ENCODE data around the gene THRAP3.

- TF ChIP-seq ZNF121 (CRISPR knock-in tag; IDR thresholded peaks at IDR 0.05): no peak
- TF ChIP-seq CTCF (IDR thresholded peaks at IDR 0.05): no peak
- TF ChIP-seq, protein P1, sequence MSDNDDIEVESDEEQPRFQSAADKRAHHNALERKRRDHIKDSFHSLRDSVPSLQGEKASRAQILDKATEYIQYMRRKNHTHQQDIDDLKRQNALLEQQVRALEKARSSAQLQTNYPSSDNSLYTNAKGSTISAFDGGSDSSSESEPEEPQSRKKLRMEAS (CRISPR knock-in tag; IDR thresholded peaks at IDR 0.05): no peak
- no peak for TF ChIP-seq NFE2L1 (CRISPR knock-in tag; IDR thresholded peaks at IDR 0.05)
- TF ChIP-seq STAT6 (CRISPR knock-in tag; conservative IDR thresholded peaks at IDR 0.05; ENCODE audit: low read depth): no peak
- TF ChIP-seq ATF2 (CRISPR knock-in tag; IDR thresholded peaks at IDR 0.05; ENCODE audit: borderline replicate concordance, low read depth): no peak
- TF ChIP-seq, protein P2, sequence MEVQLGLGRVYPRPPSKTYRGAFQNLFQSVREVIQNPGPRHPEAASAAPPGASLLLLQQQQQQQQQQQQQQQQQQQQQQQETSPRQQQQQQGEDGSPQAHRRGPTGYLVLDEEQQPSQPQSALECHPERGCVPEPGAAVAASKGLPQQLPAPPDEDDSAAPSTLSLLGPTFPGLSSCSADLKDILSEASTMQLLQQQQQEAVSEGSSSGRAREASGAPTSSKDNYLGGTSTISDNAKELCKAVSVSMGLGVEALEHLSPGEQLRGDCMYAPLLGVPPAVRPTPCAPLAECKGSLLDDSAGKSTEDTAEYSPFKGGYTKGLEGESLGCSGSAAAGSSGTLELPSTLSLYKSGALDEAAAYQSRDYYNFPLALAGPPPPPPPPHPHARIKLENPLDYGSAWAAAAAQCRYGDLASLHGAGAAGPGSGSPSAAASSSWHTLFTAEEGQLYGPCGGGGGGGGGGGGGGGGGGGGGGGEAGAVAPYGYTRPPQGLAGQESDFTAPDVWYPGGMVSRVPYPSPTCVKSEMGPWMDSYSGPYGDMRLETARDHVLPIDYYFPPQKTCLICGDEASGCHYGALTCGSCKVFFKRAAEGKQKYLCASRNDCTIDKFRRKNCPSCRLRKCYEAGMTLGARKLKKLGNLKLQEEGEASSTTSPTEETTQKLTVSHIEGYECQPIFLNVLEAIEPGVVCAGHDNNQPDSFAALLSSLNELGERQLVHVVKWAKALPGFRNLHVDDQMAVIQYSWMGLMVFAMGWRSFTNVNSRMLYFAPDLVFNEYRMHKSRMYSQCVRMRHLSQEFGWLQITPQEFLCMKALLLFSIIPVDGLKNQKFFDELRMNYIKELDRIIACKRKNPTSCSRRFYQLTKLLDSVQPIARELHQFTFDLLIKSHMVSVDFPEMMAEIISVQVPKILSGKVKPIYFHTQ (CRISPR knock-in tag; IDR thresholded peaks at IDR 0.05): no peak
- no peak for TF ChIP-seq FOXP4 (CRISPR knock-in tag; IDR thresholded peaks at IDR 0.05)
- no peak for TF ChIP-seq ZNF671 (CRISPR knock-in tag; IDR thresholded peaks at IDR 0.05)
Measured at GRCh38 chr1:36328088-36328480, 103.8 kb downstream of the THRAP3 start.
